ENCODE measurements around the gene TRPV3. TPM values are rescaled to one million over a fixed set of nuclear protein-coding genes. Genes with fewer than 3 reads are reported as not detected.

TRPV3 gene
- total RNA-seq, 1 experiment from 2014 or later: 1.4 TPM

- RAD21 ChIA-PET (ENCODE audit: low non-redundant PET in 1 of 2, low total read pairs in 2 of 2, uncharacterized antibody in 2 of 2, unreplicated experiment in 2 of 2): no interaction called here
- intact Hi-C loops (cut with micrococcal nuclease): no loop called here
- H3K27ac ChIP-seq (ENCODE audit: low read depth, low read length): no peak within 1 kb of the TSS
- H2AFZ ChIP-seq (ENCODE audit: low read depth, low read length, poor library complexity, severe bottlenecking): no peak within 1 kb of the TSS
- no peak for TF ChIP-seq TCF7L2 (IDR thresholded peaks at IDR 0.05; ENCODE audit: borderline replicate concordance, extremely low read depth, insufficient read depth, insufficient read length)
- no peak for TF ChIP-seq RAD21 (IDR thresholded peaks at IDR 0.05; ENCODE audit: low read depth)
- no peak for TF ChIP-seq CBX3 (IDR thresholded peaks at IDR 0.05; ENCODE audit: low read depth)
- TF ChIP-seq ELF1 (IDR thresholded peaks at IDR 0.05; ENCODE audit: borderline replicate concordance, low read depth): no peak
- no peak for TF ChIP-seq SIN3A (IDR thresholded peaks at IDR 0.05; ENCODE audit: low read depth)
- no peak for TF ChIP-seq EZH2phosphoT487 (IDR thresholded peaks at IDR 0.05; ENCODE audit: borderline replicate concordance)
- no peak for TF ChIP-seq POLR2AphosphoS5 (IDR thresholded peaks at IDR 0.05; ENCODE audit: low read depth, low read length)
- TF ChIP-seq REST (IDR thresholded peaks at IDR 0.05; ENCODE audit: low read depth): no peak
- TF ChIP-seq ZNF274 (IDR thresholded peaks at IDR 0.05; ENCODE audit: low read depth, low read length): no peak
- no peak for TF ChIP-seq ATF3 (IDR thresholded peaks at IDR 0.05)
- TF ChIP-seq SP1 (IDR thresholded peaks at IDR 0.05; ENCODE audit: low read depth): no peak
- no peak for TF ChIP-seq SRF (IDR thresholded peaks at IDR 0.05; ENCODE audit: low read depth)
- no peak for TF ChIP-seq POLR2A (IDR thresholded peaks at IDR 0.05; ENCODE audit: borderline replicate concordance, extremely low read depth, insufficient read depth, insufficient read length)
- no peak for TF ChIP-seq EGR1 (IDR thresholded peaks at IDR 0.05; ENCODE audit: low read depth)
- no peak for TF ChIP-seq CEBPB (IDR thresholded peaks at IDR 0.05; ENCODE audit: low read depth)
- no peak for TF ChIP-seq FOSL1 (IDR thresholded peaks at IDR 0.05; ENCODE audit: low read depth)
- TF ChIP-seq EZH2 (IDR thresholded peaks at IDR 0.05): no peak
- no peaks in the 10 kb centered on the region for H4K20me1 ChIP-seq (ENCODE audit: insufficient read depth)
- CTCF ChIA-PET: no interaction called here
- H3K79me2 ChIP-seq (ENCODE audit: insufficient read depth, low read length): no peaks in the 10 kb centered on the region
- no peaks in the 10 kb centered on the region for H3K4me1 ChIP-seq (ENCODE audit: control insufficient read depth in 1 of 2, insufficient read depth in 2 of 2, low read length in 2 of 2)
- DNase-seq (ENCODE audit: low read depth, low spot score) (no peak), ATAC-seq (no peak)
- POLR2A ChIA-PET: no interaction called here
- no peaks in the 10 kb centered on the region for H3K36me3 ChIP-seq (ENCODE audit: control insufficient read depth in 1 of 2, insufficient read depth in 2 of 2, low read length in 2 of 2)
- H3K4me3 ChIP-seq (replicated peaks in 1 of 2; ENCODE audit: low read depth in 1 of 2, low read length in 2 of 2): no peak within 1 kb of the TSS
- 0 out of 2 replicates have a peak, but pooled peaks cover 5% of the 10 kb centered on the region for H3K27me3 ChIP-seq (ENCODE audit: insufficient read depth, low read length)
- no TSS peak for BruUV-seq (replicated peaks)
- no peaks in the 10 kb centered on the region for H3K9me3 ChIP-seq (ENCODE audit: control insufficient read depth in 1 of 2, insufficient read depth in 1 of 2, low read depth in 1 of 2, low read length in 2 of 2)
- H3K4me2 ChIP-seq (ENCODE audit: low read length): no peak within 1 kb of the TSS
- no peak within 1 kb of the TSS for H3K9ac ChIP-seq (ENCODE audit: low read length)
- no peaks in the 10 kb centered on the region for H3K9me2 ChIP-seq (ENCODE audit: insufficient read depth)
Measured at GRCh38 chr17:3471599-3471998, 86.0 kb downstream of the TRPV3 start, which contains the start of gene SPATA22. Gene SPATA22 (minus strand): TSS chr17:3471819. CDS start chr17:3469325, 2,494 bp downstream.

Data from HCT116 (cell line).